ENCODE data around the gene KLF3. TPM values are rescaled to one million over a fixed set of nuclear protein-coding genes. Genes with fewer than 3 reads are reported as not detected.
A peak's percentile ranks its signal among the peaks of the same experiment; 100 is the strongest.

The KLF3 gene
- total and polyA plus RNA-seq, 4 donors, result 29.3 to 39.8 (median 29.9) TPM

DNA sequence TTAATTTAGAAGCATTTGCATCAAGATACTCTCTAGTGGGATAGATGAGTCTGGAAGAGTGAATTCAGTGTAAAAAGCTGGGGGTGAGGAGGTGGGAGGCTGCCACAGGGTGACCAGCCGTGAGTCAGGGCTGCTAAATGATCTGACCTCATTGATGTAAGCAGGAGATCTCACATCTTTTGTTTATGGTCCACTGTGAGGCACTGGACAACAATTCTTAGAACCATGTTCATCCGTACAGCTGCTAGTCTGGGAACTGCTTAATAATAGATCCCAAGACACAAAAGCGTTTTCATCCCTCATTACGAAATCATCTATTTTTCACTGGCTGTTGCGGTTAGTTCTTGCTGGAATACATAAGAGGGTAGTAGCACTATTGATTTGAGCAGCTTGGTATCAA is 14.1 kb downstream of the KLF3 start:
- no peaks in the 10 kb centered on the region for H3K9me3 ChIP-seq (ENCODE audit: control insufficient read depth, insufficient read depth, low read length)
- no peak overlapping the region for H3K27ac ChIP-seq (ENCODE audit: low read depth, low read length)
- DNase-seq (ENCODE audit: low read depth in 4 of 6, low spot score in 6 of 6), result peak in 1 of 6 donors; percentile 63
- H3K36me3 ChIP-seq (ENCODE audit: control insufficient read depth, insufficient read depth, low read length), result peaks cover 3% of the 10 kb centered on the region
- H3K27me3 ChIP-seq (ENCODE audit: control insufficient read depth, insufficient read depth, low read length), result no peaks in the 10 kb centered on the region
- peaks cover 27% of the 10 kb centered on the region for H3K4me1 ChIP-seq (ENCODE audit: control insufficient read depth, insufficient read depth, low read length)
- WGBS (ENCODE audit: insufficient coverage), result 35% methylated on average over 2 of the region's 5 CpGs
- H3K4me3 ChIP-seq (ENCODE audit: low read depth, low read length), result no peak overlapping the region

GRCh38 chr4:38679921-38680320 is 15.9 kb downstream of the KLF3 start:
- Histone ChIP-seq H3K36me3 (ENCODE audit: control insufficient read depth, insufficient read depth, low read length) (peaks cover 3% of the 10 kb centered on the region), H3K4me3 (ENCODE audit: low read depth, low read length) (no peak overlapping the region), H3K27ac (ENCODE audit: low read depth, low read length) (no peak overlapping the region), H3K4me1 (ENCODE audit: control insufficient read depth, insufficient read depth, low read length) (peaks cover 18% of the 10 kb centered on the region), H3K9me3 (ENCODE audit: control insufficient read depth, insufficient read depth, low read length) (no peaks in the 10 kb centered on the region), H3K27me3 (ENCODE audit: control insufficient read depth, insufficient read depth, low read length) (no peaks in the 10 kb centered on the region)
- WGBS (ENCODE audit: insufficient coverage), result 98% methylated on average over 8 of the region's 8 CpGs
- DNase-seq (ENCODE audit: low read depth in 4 of 6, low spot score in 6 of 6), result no peak

DNA sequence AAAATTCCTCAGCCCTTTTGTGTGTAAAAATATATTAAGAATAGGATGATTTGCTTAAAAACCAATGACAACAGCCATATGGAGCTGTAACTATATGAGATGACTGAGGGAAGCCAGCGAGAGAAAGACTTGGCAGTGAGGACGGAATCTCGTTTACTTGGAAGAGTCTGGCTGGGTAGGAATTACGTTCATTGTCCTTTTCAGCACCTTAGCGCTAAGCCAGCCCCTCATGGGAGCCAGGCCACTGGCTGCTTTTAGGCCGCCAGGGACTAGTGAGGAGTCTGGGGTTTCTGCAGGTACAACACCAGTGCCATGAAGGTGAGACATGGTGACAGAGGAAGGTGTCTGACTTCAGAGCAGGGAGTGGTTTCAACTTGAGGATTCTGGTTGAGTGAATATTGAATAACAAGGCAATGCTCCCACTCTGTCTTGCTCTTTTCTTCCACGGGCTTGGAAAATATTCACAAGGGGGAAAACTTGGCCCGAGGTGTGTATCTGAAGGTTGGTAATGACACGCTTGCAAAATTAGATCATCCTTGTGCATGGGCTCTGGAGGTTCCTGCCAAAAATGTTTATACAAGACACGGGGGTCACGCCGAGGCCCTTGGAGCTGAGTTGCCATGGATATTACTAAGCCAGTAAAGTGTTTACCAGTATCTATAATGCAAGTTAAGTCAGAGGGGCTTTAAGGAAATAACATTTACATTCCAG is 17.4 kb downstream of the KLF3 start:
- Histone ChIP-seq H3K27me3 (ENCODE audit: control insufficient read depth, insufficient read depth, low read length) (no peaks in the 10 kb centered on the region), H3K4me3 (ENCODE audit: low read depth, low read length) (no peak overlapping the region), H3K36me3 (ENCODE audit: control insufficient read depth, insufficient read depth, low read length) (peaks cover 3% of the 10 kb centered on the region), H3K4me1 (ENCODE audit: control insufficient read depth, insufficient read depth, low read length) (peaks cover 20% of the 10 kb centered on the region), H3K27ac (ENCODE audit: low read depth, low read length) (peak overlapping the region; percentile 52), H3K9me3 (ENCODE audit: control insufficient read depth, insufficient read depth, low read length) (no peaks in the 10 kb centered on the region)
- WGBS (ENCODE audit: insufficient coverage), result 74% methylated on average over 7 of the region's 12 CpGs
- DNase-seq (ENCODE audit: low read depth in 4 of 6, low spot score in 6 of 6), result peak in 1 of 6 donors; percentile 64

GRCh38 chr4:38682336-38682735 is 18.3 kb downstream of the KLF3 start:
- Histone ChIP-seq H3K9me3 (ENCODE audit: control insufficient read depth, insufficient read depth, low read length) (no peaks in the 10 kb centered on the region), H3K4me3 (ENCODE audit: low read depth, low read length) (no peak overlapping the region), H3K36me3 (ENCODE audit: control insufficient read depth, insufficient read depth, low read length) (peaks cover 3% of the 10 kb centered on the region), H3K4me1 (ENCODE audit: control insufficient read depth, insufficient read depth, low read length) (peaks cover 20% of the 10 kb centered on the region), H3K27ac (ENCODE audit: low read depth, low read length) (no peak overlapping the region), H3K27me3 (ENCODE audit: control insufficient read depth, insufficient read depth, low read length) (no peaks in the 10 kb centered on the region)
- DNase-seq (ENCODE audit: low read depth in 4 of 6, low spot score in 6 of 6), result peak in 1 of 6 donors; percentile 77
- no CpG with 5 or more reads among the region's 5 CpGs for WGBS (ENCODE audit: insufficient coverage)

DNA sequence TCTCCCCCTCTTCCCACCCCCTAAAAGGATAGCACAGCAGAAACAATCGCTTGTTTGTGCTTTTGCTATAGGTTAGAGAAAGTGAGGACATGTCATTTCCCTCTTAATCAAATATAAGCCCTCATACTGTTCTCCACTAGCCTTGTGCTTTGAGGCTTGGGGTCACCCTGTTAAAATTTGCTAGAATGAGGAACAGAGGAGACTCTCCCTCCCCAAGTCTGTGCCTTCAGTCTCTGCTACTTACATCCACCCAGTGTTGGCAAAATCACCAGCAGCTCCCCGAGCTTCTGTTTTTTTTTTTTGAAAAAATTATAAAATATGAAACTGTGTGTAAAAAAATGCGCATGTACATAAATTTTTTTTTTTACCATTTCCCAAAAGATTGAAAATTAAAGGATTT is 19.3 kb downstream of the KLF3 start:
- Histone ChIP-seq H3K27me3 (ENCODE audit: control insufficient read depth, insufficient read depth, low read length) (no peaks in the 10 kb centered on the region), H3K4me1 (ENCODE audit: control insufficient read depth, insufficient read depth, low read length) (peaks cover 16% of the 10 kb centered on the region), H3K27ac (ENCODE audit: low read depth, low read length) (no peak overlapping the region), H3K4me3 (ENCODE audit: low read depth, low read length) (no peak overlapping the region), H3K36me3 (ENCODE audit: control insufficient read depth, insufficient read depth, low read length) (peaks cover 3% of the 10 kb centered on the region), H3K9me3 (ENCODE audit: control insufficient read depth, insufficient read depth, low read length) (no peaks in the 10 kb centered on the region)
- DNase-seq (ENCODE audit: low read depth in 4 of 6, low spot score in 6 of 6), result no peak
- WGBS (ENCODE audit: insufficient coverage), result no CpG with 5 or more reads among the region's 3 CpGs

DNA sequence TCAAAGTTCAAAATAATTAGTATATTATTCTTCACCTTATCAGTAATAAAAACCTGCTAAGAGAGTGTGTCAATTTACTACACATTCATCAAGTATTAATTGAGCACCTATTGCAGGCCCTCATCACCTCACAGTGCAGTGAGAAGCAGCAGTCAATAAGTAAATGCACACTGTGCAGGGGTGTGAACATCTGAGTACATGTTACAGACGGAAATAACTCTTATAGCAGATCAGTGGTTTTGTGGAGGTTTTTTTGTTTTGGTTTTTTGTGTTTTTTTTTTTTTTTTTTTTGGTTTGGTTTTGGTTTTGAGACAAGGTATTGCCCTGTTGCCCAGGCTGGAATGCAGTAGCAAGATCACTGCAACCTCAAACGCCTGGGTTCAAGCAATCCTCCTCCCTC is 20.3 kb downstream of the KLF3 start:
- WGBS (ENCODE audit: insufficient coverage), result no CpG with 5 or more reads among the region's 2 CpGs
- H3K4me3 ChIP-seq (ENCODE audit: low read depth, low read length), result no peak overlapping the region
- H3K36me3 ChIP-seq (ENCODE audit: control insufficient read depth, insufficient read depth, low read length), result peaks cover 11% of the 10 kb centered on the region
- H3K27ac ChIP-seq (ENCODE audit: low read depth, low read length), result no peak overlapping the region
- no peaks in the 10 kb centered on the region for H3K9me3 ChIP-seq (ENCODE audit: control insufficient read depth, insufficient read depth, low read length)
- H3K27me3 ChIP-seq (ENCODE audit: control insufficient read depth, insufficient read depth, low read length), result no peaks in the 10 kb centered on the region
- peaks cover 16% of the 10 kb centered on the region for H3K4me1 ChIP-seq (ENCODE audit: control insufficient read depth, insufficient read depth, low read length)
- DNase-seq (ENCODE audit: low read depth in 4 of 6, low spot score in 6 of 6), result no peak

DNA sequence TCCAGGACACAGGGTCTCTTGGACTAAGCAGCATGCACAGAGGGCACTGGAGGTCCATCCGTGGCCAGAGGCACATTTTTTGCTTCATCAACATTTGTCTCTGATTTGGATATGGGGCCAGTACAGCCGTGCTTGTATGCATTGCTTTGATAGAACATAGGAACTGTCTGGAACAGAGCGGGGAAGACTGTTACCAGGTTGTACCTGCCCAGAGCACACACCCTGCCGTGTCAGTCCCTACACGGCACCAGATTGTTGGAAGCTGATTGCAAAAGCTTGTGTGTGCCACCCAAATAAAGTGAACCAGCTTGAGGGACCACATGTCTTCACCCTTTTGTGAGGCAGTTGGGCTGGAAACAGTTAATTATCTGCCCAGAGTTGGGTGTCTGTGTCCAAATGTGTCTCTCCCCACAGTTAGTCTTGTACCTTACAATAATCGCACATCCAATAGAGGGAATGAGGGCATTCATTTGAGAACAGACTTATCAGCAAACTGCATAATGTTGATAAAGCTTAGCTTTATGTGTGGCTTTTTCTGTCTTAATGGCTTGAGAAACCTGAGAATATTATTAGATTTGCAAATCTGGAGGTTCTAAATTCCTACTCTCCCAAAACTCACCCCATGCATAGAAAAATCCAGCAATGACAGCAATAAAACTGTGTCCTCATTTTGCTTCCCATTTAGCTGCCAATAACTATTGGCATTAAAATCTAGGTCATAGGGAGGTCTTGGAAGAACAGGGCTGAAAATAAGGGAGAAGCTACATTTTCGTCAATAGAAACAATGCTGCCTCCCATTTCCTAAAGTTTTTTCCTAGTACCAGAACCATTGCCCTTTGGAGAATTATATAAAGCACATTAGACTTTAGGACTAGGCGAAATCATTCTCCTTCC is 21.2 kb downstream of the KLF3 start:
- H3K27ac ChIP-seq (ENCODE audit: low read depth, low read length), result no peak overlapping the region
- H3K9me3 ChIP-seq (ENCODE audit: control insufficient read depth, insufficient read depth, low read length), result no peaks in the 10 kb centered on the region
- H3K4me1 ChIP-seq (ENCODE audit: control insufficient read depth, insufficient read depth, low read length), result peaks cover 16% of the 10 kb centered on the region
- H3K4me3 ChIP-seq (ENCODE audit: low read depth, low read length), result no peak overlapping the region
- peaks cover 11% of the 10 kb centered on the region for H3K36me3 ChIP-seq (ENCODE audit: control insufficient read depth, insufficient read depth, low read length)
- WGBS (ENCODE audit: insufficient coverage), result 79% methylated on average over 5 of the region's 8 CpGs
- DNase-seq (ENCODE audit: low read depth in 4 of 6, low spot score in 6 of 6), result no peak
- no peaks in the 10 kb centered on the region for H3K27me3 ChIP-seq (ENCODE audit: control insufficient read depth, insufficient read depth, low read length)

GRCh38 chr4:38686682-38687081 is 22.7 kb downstream of the KLF3 start:
- Histone ChIP-seq H3K36me3 (ENCODE audit: control insufficient read depth, insufficient read depth, low read length) (peaks cover 8% of the 10 kb centered on the region), H3K9me3 (ENCODE audit: control insufficient read depth, insufficient read depth, low read length) (no peaks in the 10 kb centered on the region), H3K27ac (ENCODE audit: low read depth, low read length) (no peak overlapping the region), H3K4me1 (ENCODE audit: control insufficient read depth, insufficient read depth, low read length) (peaks cover 7% of the 10 kb centered on the region), H3K4me3 (ENCODE audit: low read depth, low read length) (no peak overlapping the region), H3K27me3 (ENCODE audit: control insufficient read depth, insufficient read depth, low read length) (no peaks in the 10 kb centered on the region)
- DNase-seq (ENCODE audit: low read depth in 4 of 6, low spot score in 6 of 6), result no peak
- no CpG with 5 or more reads among the region's 3 CpGs for WGBS (ENCODE audit: insufficient coverage)

DNA sequence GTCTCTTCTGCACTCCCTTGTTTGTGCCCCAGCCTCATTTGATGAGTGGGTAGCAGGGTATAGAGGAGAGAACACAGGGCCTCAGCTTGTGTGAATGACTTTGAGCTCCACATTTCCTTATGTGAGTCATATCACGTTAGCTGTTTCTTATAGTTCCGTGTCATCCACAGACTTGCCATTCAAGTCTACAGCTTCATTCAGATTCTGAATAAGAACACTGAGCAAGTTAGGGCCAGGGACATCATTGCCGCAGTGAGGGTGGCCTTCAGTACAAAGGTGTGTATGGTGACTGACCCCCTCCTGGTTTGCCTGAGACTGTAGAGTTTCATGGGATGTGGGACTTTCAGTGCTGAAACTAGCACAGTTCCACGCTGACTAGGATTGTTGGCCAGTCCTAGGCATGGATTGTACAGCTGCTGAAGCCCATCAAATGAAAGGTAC is 23.6 kb downstream of the KLF3 start:
- H3K27ac ChIP-seq (ENCODE audit: low read depth, low read length), result no peak overlapping the region
- no peaks in the 10 kb centered on the region for H3K9me3 ChIP-seq (ENCODE audit: control insufficient read depth, insufficient read depth, low read length)
- no peaks in the 10 kb centered on the region for H3K27me3 ChIP-seq (ENCODE audit: control insufficient read depth, insufficient read depth, low read length)
- H3K4me3 ChIP-seq (ENCODE audit: low read depth, low read length), result no peak overlapping the region
- DNase-seq (ENCODE audit: low read depth in 4 of 6, low spot score in 6 of 6), result no peak
- H3K4me1 ChIP-seq (ENCODE audit: control insufficient read depth, insufficient read depth, low read length), result peaks cover 6% of the 10 kb centered on the region
- 93% methylated on average over 2 of the region's 4 CpGs for WGBS (ENCODE audit: insufficient coverage)
- peaks cover 8% of the 10 kb centered on the region for H3K36me3 ChIP-seq (ENCODE audit: control insufficient read depth, insufficient read depth, low read length)

All from spinal cord (tissue), 10 donors.